DMS79 (cell line): ENCODE data around the gene TRERF1.

ENCODE experiments used
- DNase-seq: peaks from one replicate; lab custom pipeline; 2025; lab: John Stamatoyannopoulos, UW

TRERF1 gene

DNA sequence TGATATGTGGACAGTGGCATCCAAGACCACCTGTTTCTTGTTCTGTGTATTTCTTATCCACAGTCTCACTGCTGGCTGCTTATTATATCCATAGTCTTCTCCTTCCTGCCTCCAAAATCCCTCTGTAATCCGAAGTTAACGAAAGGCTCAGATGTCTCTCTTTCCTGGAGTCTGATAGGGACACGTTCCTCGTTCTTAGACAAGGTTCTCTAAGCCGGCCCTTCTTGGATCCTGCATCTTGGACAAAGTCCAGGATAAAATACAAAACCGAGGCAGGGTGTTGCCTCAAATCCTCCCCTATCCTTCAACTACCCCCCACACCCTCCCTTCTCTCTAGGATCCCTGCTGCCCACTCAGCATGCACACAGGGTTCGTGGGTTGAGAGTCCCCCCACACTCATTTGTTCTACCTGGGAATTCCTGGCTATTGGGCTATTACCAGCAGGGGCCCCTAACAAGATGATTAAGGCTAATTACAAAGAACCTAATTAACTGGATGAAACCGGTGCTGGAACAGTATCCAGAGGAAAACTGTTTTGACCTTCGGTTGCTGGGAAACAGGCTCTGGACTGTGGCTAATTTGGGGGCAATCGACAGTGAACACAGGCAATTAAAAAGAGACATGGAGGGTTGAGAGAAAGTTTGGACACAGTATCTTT is 201.3 kb downstream of the TRERF1 start:
- no peak for DNase-seq

DNA sequence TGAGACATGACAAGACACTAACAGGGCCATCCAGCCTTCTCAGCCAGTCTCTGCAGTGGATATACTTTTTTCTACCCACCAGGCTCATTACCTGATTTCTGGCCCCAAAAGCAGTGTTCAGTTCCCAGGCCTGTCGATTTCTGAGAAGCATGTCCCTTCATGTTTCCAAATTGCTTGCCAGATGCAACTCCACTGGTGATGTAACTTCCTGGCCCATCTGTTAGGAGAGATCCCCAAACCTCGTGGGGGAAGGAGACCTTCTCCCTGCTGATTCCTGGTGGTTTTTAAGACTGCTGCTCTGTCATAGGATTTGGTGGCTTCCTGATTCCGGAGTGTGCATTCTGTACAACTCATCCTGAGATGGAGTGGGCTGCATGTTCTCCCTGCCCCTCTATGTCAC is 202.4 kb downstream of the TRERF1 start:
- no peak for DNase-seq

DNA sequence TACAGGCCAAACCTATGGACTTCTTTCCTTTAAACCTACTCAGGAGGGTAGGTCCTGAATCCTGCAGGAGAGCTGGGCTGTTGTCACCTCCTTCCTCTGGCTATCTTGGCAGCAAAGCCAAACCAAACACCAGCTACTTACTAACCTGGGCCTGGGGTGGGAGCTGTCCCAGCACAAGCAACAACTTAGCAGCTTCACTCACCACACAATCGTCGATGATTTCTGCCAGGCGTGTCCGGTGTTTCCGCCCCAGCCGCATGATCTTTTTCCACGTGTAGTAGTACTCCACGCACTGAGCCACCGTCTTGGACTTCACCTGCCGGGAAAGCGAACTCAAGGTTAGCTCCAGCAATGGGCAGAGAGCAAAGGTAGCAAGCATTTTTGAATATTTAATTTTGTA is 208.7 kb downstream of the TRERF1 start:
- DNase-seq = no peak

DNA sequence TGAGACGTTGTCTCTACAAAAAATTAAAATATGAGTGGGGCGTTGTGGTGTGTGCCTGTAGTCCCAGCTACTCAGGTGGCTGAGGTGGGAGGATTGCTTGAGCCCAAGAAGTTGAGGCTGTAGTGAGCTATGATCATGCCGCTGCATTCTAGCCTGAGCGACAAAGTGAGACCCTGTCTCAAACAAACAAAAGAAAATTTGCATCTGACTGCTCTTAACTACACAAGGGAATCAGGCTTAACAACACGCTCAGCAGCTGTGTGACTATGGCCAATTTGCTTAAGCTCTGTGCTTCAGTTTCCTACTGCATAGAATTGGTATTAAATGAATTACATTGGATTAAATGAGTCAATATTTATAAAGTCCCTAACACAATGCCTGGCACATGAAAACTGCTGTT is 209.8 kb downstream of the TRERF1 start:
- DNase-seq = no peak

DNA sequence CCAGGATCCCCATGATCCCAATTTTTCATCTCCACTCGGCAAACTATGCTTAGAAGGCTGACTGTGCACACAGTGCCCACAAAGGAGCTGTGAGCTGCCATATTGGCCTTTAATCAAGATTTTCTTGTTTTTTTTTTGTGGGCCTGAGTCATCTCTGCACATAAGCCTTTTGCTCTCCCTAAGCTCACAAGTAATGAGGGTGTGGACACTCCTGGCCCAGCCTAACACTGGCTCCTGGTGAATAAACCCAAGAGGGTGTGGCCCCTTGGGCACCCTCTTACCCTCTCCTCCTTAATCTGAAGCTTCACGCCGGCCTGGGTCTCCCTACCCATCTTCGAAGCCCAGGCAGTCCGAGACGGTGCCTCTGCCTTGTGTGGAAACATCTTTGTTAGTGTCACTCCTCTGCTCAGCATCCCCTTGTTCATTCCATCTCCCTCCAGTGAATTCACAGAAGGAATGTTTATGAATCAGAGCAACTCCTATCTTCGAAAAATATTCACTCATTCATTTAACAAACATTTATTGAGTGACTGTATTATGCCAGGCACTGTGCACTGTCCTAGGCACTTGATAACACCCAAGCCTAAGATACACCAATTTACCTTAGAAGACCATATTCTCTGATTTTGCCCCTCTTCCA is 211.9 kb downstream of the TRERF1 start:
- DNase-seq = no peak

DNA sequence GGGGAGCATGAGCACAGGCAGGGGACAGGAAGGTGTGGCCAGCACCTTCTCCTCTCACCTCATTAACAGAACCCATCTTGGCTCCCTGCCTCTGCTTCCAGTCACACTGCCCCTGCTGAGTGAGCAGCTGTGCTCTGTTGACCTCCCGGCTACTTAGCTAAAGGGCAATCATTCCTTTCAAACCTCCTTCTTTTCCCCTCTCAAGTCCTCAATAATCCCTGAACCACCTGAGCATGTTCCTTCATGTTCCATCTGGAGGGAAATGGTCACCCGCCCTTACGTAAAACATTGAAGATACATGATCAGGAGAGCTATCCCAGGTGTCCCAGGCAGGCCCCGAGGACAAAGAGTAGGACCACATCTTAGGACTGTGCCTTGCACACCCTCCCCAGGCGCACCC is 212.4 kb downstream of the TRERF1 start:
- peak; percentile 79 for DNase-seq

DNA sequence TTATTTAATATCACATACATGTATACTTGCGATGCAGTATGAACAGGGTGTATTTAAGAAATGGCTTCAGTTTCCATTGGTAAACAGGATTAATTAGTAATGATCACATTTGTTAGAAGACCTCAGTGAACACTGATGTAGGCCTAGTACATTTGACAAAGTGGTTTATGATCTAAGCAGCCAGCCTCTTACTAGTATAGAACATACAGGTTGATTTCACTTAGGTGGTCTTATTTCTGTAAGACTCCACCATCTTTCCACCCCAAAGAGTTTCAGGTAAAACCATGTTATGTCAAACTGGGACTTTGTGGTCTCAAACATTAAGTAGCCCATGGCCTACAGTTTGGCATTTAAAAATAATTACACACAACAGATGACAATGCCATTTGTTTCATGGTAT is 213.9 kb downstream of the TRERF1 start:
- no peak for DNase-seq

DNA sequence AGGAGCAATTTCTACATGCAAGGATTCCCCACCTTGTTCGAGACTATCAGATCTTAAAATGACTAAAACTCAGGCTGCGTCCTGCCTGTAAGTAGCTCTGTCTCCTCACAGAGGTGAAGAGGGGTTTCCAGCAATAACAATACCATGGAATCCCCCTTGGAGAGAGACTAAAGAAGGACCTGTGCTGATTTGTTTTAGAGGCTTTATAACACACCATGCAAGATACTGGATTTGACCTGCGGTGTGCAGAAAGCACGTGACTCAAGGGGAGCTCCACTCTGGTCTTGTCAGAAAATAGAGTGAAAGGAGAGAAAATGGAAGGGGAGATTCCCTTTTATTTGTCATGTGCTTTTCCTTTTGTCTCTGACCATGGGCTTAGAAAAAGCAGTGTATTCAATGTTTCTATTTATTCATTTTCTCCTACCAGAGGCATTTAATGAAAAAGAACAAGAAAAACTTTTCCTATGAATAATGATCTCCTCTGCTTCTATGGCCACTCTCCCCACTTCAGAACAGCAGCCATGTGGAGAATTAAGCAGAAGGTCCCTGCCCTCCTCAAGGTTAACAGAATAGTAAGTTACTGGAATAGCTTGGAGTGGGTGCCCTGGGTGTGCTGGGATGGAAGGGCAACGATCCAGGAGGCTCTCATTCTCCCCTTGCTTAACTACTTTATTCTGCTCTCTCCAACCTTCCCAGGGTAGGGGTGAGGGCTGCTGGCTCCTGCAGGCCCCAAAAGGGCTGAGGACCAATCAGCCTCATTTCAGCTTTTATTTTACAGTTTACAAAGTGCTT is 214.8 kb downstream of the TRERF1 start:
- no peak for DNase-seq

DNA sequence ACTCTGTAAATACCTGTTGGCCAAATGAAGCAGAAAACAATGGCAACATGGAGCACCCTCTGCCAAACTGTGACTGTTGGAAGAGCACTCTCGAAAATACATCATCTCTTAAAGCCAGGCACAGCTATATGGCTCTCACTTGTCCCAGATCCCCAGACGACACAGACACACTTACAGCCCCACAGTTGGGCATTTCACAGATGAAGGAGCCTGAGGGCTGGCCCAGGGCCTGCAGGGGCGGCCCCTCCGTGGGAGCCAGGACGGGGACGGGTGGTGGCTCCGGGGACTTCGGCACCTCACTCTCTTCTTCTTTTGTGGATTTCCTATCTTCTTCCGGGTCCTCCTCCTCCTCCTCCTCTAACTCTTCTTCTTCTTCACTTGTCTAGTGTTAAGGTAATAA is 215.7 kb downstream of the TRERF1 start:
- DNase-seq = no peak

DNA sequence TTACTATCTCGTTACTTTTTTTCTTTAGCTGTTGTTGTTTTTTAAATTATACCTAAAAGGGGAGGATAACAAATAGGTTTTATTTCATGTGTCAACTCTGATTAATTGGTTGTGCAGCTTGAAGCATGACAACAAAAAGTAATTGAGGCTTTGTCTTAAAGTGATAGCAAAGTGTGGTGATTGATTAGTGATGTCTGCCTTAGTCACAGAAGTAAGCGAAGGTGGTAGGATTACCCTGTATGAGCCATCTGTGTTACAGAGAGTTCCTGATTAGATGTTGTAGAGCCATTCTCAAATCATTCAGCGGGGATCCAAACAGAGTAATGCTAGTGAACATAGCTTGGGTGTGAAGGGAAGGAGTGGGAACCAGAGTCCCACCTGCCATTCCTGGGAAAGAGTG is 219.7 kb downstream of the TRERF1 start:
- DNase-seq = no peak

DNA sequence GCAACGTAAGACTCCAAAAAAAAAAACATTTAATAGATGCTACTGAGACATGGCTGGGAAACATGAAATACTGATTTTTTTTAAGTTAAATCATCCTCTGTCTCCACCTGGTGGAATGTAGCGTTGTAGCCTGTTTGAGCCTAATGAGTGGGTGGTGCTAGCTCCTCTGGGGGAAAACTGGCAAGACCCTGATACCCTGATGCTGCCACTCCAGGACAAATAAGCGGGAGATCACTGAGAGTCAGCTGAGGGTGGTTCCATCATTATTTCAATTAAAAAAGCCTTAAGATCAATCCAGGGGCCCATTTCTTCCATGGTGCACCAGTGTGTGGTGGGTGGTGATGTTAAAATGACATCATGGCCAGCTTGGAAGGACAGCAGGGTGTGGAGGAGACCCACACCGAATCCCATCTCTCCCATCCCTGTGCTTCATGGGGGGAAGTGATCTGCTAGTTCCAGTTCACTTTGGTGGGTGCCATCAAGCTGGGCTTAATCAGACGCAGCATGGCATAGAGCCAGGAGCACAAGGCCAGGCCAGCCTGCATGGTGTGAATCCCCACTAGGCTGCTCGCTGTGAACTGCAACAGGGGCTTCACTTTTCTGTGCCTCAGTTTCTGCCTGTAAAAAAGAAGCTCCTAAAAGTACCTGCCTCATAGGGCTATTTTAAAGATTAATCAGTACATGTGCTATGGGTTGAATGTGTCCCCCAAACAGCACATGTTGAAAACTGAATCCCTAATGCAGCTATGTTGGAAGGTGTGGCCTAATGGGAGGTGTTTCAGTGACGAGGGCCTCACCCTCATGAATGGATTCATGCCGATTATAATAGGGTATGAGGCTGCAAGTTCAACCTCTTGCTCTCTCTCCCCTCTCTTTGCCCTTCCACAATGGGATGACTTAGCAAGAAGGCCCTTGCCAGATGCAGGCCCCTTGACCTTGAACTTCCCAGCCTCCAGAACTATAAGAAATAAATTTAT is 221.1 kb downstream of the TRERF1 start:
- DNase-seq = no peak

DNA sequence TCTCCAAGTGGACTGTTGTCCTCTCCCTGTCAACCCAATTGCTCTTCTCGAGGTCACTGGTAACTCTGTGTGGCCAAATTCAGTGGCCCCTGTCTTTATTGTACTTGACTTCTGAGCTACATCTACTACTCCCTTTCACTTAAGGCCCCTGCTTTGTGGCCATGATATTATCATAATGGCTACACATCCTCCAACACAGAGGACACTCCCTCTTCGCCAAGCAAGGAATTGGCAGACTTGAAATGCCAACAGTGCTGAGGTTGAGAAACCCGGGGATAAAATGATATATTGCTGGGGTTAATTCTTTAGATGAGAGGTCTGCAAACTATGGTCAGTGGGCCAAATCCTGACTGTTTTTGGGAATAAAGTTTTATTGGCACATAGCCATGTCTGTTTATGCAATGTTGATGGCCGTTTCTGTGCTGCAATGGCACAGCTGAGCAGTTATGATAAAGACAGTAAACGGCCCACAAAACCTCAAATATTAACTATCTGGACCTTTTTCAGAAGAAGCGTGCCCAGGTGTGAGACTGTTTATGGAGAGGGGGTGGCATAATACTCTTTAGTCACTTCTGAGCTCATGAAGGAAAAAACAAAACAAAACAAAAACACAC is 222.1 kb downstream of the TRERF1 start:
- no peak for DNase-seq

DNA sequence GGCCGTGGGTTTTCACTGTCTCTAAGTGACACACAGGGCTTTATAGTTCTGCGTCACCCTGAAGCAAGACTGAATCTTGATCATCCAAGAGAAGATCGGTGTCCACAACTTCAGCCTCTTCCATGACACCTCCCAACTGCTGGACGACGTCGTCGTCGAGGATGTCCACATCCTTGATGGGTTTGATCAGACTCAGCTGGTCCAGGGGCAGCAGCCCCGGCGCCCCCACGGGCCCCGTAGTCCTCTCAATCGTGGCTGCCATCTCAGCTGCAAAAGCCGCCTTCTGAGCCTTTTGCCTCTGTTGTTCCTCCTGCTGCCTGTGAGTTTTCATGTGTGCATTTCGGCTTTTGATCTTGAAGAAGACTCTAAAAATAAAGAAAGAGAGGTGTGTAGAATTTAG is 223.4 kb downstream of the TRERF1 start:
- no peak for DNase-seq

DNA sequence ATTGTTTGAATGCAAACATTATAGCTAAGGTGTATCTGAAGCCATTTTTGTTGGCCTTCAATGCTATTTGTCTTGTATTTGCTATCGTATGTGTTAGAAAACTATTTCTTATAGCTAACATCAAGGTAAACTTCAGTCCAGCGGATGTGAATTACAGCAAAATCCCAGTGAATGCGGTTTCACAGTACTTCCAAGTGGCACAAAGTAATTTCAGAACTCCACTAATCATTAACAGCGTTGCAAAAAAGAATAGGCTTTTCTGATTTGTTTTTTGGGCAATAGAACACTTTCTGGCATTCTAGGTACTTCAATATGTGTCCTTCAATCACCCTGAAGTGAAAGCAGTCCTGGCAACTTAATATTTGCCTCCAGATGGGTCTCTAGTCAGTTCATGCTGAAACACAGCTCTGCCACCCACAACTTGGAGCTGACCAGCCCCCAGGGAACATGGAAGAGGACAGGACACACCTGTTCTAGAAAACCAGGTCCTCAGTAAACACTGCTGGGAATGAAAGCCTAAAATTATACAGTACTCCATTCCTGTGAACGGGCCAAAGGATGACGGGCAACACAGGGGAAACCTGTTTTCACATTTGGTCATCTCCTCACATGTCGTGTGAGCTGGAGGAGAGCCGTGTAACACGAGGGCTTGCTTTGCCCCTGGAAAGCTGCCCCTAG is 224.4 kb downstream of the TRERF1 start:
- no peak for DNase-seq

DNA sequence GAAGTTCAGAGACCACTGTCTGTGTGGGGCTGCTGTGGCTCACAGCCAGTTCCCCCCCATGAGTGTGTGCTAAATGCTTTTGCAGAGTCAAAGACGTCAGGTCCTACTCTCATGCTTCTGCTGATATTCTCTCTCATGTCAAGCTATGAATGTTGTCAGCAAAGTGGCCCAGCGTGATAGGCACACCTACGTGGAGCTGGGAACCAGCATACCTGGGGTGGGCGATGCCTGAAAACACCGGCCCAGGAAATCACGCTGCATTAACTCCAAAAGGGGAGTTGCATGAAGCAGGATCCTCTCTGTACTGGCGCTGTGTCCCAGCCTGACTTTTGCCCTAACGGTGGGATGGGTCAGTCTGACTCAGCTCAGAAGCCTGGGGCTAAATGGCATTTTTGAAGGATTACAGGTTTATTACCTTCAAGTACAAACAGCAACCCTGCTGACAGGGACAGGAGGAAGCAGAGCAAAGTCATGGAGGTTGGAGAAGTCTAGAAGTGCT is 225.0 kb downstream of the TRERF1 start:
- DNase-seq = no peak

DNA sequence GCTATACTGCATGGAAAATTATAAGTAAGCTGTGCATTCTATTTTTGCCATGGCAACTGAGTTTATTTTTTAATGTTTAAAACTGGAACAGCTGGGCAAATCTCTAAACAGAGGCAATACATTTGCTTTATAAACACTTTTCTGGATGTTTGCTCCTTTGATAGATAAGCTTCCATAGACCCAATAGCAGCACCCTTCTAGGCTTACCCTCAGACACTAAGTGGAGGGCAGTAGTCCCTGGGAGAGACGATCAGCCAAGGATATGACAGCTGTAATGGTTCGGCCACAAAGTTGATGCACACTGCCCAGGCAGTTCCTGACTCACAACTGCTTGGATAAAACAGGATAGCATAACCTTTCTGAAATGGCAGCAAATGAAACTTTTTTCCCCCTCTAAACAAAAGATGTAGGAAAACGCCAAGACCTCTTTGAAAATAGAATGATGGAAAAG is 225.5 kb downstream of the TRERF1 start:
- no peak for DNase-seq

DNA sequence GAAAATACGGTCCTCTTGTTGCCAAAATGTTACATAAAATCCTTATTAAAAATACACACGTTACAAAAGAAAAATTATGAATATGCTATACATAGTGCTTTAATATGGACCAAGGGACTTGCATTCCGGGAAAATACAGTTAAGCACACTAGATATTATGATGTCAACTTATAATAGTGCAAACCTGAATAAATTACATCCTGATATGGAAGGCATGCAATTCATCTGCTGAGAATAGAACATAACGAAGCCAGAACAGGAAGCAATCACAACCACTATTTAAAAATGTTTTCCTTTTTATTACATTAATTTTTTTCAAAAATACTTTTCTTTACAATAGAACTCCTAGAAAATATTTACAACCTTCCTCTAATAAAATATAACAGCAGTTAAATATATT is 226.3 kb downstream of the TRERF1 start:
- no peak for DNase-seq

DNA sequence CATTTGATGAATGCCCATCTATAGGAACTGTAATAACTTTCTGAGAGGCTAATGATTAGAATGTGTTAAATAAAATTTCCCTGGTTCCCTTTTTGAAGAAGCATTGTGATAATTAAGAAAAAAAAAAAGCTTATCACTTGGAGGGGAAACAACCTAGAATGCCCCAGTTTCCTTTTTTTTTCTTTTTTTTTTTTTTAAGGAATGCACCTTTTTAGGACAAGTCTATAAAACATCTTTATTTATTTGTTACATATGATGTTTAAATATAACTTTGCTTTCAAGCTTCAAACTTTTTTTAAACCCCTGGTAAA is 226.7 kb downstream of the TRERF1 start:
- no peak for DNase-seq

DNA sequence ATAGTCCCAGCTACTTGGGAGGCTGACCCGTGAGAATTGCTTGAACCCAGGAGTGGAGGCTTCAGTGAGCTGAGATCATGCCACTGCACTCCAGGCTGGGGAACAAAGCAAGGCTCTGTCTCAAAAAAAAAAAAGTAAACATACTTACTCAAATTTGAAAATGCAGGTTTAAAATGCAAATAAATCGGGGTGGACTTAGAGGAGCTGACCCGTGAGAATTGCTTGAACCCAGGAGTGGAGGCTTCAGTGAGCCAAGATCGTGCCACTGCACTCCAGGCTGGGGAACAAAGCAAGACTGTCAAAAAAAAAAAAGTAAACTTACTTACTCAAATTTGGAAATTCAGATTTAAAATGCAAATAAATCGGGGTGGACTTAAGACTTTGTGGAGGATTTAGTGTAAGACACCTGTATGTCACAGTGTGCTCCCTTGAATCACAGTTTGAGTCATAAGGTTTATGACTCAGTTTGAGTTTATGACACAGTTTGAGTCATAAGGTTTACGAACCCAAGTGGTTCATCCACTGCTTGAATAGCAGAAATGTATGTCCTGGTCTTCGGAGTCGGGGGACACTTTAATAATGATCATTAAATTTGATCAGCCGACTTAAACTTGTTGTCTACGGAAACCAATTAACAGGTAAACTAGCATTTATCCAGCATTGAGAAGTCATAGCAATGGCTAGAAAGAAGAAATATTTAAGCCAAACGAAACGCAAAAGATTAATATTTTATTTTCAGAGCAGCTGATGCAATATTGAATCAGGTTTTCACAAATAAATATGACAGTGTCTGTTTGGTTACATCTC is 227.3 kb downstream of the TRERF1 start:
- DNase-seq = no peak

DNA sequence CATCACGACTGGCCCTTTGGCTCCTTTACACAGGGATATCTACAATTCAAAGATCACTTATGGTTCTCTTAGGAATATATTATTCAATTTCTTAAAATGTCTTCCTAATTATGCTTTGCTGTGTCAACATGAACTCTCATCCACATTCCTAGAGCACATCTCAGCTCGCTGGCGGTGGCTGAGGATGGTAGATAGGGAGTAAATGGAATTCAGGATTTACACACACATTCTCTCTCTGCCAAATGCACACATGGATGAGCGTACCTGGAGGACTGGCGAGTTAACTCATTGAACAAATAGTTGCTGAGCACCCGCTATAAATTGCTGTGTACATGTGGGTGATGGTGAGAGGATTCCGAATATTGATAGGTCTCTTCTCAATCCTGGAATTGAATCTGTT is 229.3 kb downstream of the TRERF1 start:
- no peak for DNase-seq
